GM19238 (cell line): Measurements from ENCODE around the gene DISC1.
"Not testable (repeated sequence)": the region's sequence is repeated elsewhere in the genome, so short reads cannot be mapped to it uniquely, and the experiment has no call there.

Experiments
- DNase-seq: peaks from one replicate; pipeline ENCODE4 v3.0.0; 2011; ENCODE audit warnings: low spot score; ENCODE audit not compliant: insufficient read length

DISC1 gene

DNA sequence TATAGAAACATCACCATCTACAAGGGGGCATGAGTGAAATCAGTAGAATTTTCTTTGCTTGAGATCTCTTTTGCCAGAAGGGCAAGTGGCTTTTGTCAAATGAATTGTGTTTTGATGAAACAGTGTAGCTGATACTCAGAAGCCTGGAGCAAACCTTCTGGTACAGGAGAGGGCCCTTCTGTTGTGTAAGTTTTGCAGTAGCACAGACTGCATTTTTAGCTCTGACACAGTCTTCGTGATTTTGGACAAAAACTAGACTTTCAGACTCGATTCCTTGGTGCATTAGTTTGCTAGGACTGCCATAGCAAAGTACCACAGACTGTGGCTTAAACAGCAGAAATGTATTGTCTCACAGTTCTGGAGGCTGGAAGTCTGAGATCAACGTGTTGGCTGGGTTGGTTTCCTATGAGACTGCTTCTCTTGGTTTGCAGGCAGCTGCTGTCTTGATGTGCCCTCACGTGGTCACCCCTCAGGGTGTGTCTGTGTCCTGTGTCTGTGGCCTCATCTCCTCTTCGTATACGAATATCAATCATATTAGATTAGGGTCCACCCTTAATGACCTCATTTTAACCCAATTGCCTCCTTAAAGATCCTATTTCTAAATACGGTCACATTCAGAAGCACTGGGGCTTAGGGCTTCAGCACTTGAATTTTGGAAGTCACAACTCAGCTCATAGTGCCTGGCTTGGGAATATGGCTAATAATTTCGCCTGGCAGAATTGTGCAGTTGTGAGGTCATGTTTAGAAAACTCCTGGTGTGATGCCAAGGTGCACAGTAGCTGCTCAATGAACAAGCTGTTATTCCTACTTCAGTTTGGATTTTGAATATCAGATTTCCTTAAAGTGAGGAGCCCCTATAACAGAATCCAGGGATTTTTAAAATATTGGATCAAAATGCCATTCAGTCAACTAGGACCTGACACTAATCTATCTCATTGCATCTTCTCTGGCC, 21.2 kb upstream of the DISC1 start:
- DNase-seq = no peak

DNA sequence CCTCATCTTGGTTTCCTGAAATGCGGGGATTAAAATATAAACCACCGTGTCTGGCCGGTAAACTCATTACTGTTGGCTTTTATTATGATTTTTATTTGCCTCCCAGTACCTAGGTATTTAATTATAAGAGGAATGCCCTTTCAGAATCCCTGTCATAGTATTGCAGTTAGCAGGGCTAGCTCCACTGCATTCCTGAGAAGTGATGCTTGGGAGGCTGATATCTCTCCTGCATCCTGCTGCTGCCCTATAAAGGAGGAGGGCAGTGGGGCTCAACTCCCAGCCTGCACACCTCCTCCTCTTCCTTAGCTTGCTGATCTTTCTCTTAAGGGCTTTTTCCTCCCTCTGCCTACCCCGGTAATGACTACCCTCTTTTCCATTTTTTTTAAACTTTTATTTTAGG, 19.9 kb upstream of the DISC1 start:
- no peak for DNase-seq

DNA sequence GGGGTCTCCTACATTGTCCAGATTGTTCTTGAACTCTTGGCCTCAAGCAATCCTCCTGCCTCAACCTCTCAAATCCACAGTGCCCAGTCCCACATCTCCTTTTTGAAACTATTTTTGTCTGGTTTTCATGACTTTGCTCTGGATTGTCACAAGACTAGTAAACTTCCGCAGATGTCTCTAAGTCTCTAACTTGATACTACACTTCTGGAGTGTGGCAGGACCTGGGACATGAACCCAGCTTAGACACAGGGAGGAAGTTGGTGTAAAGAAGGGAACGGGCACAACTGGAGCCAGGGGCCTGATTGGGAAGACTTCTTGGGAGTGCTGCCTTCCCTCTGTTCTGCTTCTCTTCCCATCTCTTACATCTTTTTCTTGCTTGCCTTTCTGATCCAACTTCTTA, 16.2 kb upstream of the DISC1 start:
- DNase-seq = no peak

DNA sequence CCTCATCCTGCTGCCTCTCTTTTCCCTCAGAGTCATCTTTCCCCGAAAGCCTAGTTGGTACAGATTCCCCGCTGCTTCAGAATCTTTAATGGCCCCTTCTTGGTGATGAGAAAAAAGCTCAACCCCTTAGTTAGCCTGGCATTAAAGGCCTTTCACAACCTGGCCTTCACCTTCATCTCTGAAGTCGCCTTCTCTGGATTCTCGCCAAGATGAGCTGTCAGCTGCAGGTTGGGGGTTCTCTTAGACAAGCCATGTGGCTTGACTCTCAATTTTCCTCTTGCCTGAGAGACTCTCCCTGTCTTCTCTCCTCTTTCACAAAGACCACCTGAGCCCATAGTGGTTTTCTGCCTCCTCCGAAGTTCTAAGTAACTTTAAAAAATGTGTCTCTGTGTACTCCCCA, 15.5 kb upstream of the DISC1 start:
- DNase-seq = no peak

DNA sequence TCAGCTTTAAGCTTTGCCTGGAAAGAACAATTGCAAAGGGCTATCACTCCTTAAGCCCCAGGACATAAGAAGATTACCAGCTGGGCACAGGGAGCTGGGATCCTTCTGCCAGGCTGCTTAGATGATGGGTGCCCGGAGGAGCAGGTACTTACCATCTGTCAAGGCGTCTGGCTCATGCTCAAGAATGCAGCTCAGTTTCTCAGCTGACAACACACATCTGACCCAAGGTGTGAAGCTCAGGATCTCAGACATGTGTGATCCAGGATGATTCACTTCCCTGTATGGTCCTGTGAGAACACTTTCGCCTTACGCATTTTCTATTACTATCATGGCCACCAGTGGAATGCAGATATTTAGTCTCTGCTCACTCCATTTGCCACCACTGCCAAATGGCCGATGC, 14.7 kb upstream of the DISC1 start:
- no peak for DNase-seq

DNA sequence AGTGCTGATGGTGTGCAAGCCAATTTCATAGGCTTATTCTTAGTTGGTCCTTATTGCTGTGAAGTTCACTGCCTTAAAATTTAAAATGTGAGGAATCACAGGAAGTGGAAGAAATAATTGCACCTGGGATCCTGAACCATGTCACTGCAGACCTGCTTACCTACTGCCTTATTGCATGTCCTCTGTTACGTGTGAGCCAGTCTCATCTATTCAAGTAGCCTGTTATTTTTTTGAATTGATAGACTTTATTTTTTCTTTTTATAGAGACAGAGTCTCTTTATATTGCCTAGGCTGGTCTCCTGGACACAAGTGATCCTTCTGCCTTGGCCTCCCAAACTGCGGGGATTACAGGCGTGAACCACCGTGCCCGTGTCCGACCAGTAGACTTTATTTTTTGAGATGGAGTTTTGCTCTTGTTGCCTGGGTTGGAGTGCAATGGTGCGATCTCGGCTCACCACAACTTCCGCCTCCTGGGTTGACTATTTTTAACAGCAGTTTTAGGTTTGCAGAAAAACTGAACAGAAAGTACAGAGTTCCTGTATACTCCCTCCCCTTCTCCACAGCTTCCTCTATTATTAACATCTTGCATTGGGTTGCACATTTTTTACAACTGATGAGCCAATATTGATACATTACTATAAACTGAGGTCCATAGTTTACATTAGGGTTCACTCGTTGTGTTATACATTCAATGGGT, 14.0 kb upstream of the DISC1 start:
- DNase-seq = no peak

DNA sequence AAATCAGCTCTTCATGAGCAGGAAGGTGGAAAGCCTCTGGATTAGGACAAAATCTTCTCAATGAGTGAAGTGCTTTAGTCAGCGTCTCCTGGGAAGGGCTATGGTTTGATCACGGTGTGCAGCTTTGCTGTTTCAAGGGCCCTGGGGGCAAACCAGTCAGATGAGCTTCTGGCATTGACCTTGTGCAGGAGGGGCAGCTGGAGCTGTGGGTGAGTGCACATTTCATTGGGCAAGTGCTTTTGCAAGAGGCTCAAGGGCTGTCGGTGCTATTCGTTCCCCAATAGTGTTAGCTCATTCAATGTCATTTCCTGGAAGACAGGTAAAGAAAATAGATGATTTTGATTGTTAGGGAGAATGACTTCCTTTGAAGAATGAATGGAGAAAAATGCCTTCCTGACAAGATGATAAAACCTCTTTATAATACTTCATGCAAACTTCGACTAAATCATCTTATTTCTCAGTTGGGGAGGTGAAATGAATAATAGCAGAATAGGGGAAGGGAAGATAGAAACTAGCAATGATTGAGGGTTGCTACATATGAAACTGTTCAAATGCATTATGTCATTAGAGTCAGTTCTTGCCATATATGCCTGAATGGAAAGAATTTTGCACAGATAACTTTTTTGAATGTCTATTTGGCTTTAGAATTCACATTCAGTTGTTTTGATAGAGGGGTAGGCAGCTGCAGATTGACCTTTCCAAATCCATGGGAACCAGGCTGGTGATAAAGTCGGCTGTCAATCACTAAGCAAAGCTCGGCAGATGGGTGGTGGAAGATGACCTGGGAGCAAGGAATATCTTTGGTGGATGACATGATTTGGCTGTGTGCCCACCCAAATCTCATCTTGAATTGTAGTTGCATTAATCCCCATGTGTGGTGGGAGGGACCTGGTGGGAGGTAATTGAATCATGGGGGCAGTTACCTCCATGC, 12.9 kb upstream of the DISC1 start:
- no peak for DNase-seq

DNA sequence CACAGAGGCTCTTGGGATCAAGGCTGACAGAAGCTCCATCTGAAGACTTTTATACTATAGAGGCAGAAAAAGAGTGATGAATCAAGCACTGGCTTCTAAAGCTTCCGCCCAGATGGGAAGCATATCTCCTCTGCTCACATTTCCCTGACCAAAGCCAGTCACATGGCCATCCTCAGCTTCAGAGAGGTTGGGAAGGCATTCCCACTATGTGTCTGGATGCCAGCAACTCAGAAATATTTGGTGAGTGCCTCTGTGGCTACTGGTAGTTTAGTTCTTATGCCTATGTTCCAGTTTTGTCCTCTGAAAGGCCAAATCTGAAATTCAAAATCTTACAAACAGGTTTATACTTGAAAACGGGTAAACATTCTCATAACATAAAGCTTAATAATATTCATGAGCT, 9.9 kb upstream of the DISC1 start:
- no peak for DNase-seq

DNA sequence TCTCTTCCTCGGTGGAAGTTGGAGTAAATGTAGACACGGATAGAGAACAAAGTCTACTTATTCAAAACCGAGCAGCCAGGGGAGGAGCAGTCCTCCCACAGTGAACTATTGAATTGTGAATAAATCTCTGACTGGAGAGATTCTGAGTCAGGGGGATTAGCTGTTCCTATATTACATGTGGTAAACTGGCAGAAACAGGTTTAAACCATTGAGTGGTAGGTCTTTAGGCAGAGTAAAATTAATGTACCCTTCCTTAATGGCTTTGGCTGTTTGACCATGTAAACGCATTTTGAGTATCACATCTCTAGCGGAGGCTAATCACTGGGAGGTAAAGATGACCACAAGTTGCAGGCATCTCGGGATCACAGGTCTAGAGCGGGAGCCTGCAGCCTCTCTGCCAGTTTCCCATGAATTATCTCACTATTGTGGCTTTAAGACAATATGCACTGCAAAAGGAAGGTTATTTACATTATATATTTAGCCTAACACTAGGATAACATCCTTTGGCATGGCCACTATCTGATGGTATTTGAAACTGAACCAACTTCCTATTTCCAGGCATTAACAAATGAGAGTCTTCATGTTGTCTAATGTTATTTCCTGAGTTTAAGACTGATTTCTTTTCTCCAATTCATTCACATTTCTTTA, 7.9 kb upstream of the DISC1 start:
- no peak for DNase-seq

DNA sequence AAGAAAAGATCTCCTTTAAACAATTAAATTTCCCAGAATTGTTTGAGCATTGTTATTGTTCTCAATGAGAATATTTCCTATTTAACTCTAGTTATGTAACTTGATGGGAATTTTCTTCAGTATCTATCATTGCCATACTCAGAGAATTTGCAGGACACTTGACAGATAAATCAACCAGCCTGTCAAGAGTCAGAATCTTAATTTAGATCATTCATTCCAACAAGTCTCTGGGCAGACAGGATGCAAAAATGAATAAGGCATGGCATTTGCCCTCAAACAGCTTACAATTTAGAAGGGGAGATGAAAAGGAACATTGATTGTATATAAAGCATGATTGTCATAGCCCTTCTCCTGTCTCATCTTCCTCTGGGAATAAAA, 7.3 kb upstream of the DISC1 start:
- DNase-seq = no peak

DNA sequence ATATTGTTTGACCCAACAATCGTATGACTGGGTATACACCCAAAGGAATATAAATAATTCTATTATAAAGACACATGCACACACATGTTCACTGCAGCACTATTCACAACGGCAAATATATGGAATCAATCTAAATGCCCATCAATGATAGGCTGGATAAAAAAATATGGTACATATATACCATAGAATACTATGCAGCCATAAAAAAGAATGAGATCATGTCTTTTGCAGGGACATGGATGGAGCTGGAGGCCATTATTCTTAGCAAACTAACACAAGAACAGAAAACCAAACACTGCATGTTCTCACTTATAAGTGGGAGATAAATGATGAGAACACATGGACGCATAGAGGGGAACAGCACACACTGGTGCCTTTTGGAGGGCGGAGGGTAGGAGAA, 1.5 kb upstream of the DISC1 start:
- DNase-seq = not testable (repeated sequence)

DNA sequence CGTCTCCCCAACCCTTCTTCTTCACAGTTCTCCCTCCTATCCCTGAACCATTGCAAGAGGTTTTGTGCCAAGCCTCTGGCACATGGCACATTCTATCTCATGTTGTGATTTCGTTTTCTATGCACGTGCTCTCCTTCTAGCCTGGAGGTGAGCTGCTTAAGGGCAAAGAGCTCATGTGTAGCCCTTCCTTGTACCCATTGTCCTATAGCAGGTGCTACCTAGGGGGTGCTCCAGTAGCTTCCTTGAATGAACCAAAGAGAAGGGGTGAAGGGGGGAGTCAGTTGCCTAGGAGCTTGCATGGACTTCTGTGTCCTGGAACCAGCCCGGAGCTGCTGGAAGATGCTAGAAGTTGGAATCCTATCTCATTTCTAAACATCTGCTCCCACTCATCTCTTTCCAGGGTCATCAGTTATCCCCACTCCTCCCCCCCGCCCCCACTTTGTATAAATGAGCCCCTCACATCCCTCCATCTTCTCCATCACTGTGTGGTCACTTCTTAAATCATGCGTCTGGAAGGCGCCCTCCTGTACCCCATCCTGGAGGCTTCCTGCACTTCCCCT, 535 bp upstream of the DISC1 start:
- DNase-seq = no peak

DNA sequence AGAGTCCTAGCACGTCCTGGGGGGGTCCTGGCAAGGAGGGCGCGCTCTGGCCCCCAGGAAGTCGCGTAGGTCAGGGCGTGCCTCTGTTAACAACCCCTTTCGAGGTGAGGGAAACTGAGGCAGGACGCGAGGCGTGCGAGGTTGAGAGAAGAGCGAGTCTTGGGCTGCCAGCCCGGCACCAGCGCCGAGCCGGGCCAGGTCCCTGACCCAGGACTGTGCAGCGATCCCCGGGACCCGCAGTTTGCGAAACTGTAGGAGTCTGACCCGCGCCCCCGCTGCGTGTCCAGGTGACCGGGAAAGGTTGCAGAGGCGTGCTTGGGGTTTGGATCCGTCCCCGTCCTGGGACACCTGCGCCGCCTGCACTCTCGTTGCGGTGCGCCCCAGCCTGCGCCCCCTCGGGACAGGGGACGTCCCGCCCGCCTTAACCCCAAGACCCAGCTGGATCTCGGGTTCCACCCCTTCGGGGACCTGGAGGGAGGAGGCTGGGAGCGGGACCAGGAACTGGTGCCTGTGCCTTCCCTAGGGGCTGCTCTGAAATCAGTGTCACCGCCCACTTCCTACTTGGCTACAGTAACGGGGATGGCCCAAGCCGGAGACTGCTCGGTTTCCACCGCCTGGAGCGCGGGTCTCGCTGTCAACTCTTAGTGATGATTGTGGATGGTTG, 493 bp downstream of the DISC1 start:
- DNase-seq = no peak

DNA sequence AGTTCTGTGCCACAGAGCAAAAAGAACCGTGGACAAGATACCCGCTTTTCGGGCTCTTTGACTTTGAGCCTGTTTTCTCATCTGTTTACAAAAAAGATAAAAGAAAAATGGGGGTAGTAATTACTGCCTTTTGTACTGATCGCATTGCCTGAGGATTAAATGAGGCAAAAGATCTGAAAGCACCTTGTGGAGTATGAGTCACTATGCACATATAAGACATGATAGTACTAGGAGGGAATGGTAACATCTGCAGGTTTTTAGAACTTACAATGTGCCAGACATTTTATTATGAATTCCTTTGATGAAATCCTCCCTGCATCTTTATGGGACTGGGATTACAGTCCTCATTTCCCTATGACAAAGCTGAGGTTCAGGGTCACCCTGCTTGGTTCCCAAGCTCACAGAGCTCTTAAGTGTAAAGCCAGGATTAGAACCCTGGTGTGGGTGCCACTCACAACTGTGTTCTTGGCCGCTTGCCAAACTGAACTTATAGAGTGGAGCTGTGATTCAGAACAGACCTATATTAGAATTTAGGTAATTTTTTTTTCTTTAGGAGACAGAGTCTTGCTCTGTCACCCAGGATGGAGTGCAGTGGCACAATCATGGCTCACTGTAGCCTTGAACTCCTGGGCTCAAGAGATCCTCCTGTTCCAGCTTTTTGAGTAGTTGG, 1.8 kb downstream of the DISC1 start:
- no peak for DNase-seq

DNA sequence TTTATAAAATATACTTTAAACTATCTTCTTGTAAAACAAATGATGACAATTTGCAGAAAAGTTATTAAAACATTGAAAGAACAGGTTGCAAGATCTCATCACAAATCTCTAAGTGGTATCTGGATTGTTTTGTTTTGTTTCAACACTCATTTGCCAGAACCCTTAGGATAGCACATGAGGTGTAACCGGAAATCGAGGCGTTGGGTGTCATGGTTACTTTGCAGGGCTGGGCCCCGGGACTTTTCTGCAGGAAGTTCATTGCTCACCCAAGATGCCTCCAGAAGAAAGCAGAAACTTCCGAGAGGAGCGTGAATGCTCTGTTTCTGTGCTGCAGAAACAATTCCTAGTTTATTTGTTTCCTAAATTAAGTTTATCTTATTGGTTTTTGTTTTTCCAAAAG, 2.5 kb downstream of the DISC1 start:
- no peak for DNase-seq

DNA sequence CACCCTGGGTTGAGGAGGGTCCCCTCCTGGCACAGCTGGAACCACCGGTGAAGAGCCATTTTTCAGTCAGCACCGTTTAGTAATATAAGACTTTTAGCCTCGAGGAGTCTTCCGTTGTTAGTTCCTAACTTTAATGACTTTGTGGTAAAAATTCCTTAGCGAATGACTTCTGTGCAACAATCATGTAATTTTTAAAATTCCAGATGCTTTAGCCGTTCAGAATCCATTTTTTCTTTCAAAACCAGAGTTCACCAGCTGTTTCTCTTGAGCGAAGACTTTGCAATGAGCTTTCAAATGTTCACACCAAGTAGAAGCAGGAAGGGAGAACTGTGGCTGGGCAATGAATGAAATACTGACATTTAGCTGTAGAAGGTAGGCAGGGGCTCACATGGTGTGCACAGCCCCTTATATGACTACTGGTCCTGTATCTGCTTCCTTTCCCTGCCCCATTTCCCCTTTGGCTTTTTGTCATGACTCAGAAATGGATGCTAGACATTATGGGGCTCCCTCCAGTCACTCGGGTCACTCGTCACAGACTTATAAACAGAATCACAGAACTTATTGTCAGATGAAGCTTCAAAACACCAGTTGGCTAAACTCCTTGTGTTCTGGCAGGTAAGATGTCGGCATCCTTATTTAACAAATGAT, 4.1 kb downstream of the DISC1 start:
- DNase-seq = no peak

DNA sequence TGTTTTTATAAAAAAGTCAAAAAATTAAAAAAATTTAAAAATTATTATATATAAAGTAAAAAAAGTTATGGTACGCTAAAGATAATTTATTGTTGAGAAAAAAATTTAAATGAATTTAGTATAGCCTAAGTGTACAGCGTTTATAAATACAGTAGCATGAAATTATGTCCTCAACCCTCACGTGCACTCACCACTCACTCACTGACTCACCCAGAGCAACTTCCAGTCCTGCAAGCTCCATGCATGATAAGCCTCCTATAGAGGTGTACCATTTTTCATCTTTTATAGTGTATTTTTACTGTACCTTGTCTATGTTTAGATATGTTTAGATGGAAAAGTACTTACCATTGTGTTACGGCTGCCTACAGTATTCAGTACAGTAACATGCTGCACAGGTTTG, 5.1 kb downstream of the DISC1 start:
- DNase-seq = no peak

DNA sequence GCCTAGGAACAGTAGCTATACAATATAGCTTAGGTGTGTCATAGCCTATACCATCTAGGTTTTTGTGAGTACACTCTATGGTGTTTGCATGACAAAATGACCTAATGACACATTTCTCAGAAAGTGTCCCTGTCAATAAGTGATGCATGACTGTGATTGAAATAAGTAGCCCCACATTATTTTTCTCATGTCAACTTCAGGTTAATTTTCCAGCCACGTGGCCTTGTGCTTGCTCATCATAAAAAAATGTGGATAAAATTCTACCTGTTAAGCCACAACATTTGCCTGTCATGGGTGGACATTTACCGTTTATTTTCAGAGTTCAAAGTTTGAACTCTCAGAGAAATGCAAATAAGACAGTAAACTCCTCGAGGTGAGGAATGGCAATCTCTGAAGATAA, 5.5 kb downstream of the DISC1 start:
- DNase-seq = no peak

DNA sequence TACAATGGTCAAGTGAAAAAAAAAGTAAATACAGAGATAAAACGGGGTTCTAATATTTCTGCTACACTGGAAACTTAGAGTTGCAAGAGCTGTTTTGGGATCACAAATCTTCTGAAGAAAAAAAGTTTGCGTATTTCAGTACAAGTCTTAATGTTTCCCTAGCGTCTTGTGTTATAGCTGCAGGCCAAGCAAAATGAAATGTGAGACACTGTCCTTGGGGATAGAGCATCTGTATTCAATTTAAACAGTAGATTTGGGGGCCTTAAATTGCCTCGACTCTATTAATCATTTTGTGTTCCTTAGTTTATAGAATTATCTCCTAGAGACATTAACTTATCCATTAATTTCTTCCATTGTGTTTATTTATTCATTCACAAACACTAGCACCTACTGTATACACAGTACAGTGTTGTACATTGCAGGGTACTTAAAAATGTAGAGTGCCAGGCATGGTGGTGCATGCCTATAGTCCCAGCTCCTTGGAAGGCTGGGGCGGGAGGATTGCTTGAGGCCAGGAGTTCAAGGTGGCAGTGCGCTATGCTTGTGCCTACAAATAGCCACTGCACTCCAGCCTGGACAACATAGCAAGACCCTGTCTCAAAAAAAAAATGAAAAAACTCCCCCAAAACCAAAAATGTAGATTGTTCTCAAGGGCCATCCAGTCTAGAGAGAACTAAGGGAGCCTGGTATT, 7.9 kb downstream of the DISC1 start:
- no peak for DNase-seq
